Central memory CD4-positive, alpha-beta T cell (primary cell): ENCODE results near the gene MBOAT2.
"Not testable (repeated sequence)": the region's sequence is repeated elsewhere in the genome, so short reads cannot be mapped to it uniquely, and the experiment has no call there.

Source experiments
- DNase-seq: peaks from one replicate; pipeline ENCODE4 v3.0.0; 2022

The MBOAT2 gene

GRCh38 chr2:8939486-8940114 lies 63.9 kb downstream of the MBOAT2 start:
- DNase-seq, result no peak

DNA sequence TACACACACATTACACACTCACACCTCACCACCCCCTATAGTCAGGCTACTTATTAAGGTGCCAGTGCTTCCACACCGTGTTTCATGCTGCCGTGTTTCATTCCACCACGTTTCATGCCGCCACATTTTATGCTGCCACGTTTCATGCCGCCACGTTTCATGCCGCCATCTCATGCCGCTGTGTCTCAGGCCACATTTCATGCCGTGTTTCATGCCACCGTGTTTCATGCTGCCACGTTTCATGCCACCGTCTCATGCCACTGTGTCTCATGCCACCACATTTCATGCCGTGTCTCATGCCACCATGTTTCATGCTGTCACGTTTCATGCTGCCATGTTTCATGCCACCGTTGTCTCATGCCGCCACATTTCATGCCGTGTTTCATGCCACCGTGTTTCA lies 65.1 kb downstream of the MBOAT2 start:
- no peak for DNase-seq

GRCh38 chr2:8935982-8936381 lies 67.5 kb downstream of the MBOAT2 start:
- DNase-seq, result no peak

DNA sequence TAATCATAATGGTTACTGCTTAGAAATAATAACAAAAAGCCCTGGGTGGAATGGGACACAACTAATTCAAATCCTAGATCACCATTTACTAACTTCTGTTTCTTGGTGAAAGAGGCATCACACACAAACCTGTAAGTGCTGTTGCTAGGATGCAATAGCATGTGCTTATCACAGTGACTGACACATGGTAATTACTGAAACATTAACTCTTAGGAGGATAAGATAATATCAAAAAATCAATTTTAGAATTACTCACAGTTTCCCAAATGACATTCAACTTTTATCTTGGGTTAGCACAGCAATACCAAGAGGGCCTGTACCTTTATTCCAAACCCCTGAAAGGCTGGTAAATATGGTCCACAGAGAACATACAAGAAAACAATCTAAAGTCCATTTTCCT lies 69.1 kb downstream of the MBOAT2 start:
- DNase-seq, result no peak

DNA sequence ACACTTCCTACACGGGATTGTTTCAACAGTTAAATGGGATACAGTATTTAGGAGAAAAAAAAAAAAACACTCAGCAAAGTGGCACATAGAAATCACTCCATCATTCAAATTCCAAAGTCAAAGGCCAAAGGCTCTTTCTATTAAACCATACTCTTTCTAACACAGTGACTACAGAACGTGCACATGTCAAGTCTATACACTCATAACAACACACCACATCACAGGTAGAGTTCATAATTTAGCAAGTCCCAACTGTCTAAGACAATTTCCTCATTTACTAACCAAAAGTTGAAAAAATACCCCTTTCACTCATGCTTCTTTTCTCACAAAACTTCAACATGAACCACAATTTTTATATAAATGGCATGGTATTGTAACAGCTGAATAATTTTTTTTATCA lies 70.8 kb downstream of the MBOAT2 start:
- DNase-seq, result no peak

DNA sequence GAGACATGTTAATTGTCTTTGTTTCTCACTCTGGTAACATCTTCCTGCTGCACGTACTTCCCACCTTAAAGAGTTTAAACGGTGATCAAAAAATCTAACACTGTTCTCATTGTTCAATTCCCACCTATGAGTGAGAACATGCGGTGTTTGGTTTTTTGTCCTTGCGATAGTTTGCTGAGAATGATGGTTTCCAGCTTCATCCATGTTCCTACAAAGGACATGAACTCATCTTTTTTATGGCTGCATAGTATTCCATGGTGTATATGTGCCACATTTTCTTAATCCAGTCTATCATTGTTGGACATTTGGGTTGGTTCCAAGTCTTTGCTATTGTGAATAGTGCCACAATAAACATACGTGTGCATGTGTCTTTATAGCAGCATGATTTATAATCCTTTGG lies 73.3 kb downstream of the MBOAT2 start:
- DNase-seq, result not testable (repeated sequence)

DNA sequence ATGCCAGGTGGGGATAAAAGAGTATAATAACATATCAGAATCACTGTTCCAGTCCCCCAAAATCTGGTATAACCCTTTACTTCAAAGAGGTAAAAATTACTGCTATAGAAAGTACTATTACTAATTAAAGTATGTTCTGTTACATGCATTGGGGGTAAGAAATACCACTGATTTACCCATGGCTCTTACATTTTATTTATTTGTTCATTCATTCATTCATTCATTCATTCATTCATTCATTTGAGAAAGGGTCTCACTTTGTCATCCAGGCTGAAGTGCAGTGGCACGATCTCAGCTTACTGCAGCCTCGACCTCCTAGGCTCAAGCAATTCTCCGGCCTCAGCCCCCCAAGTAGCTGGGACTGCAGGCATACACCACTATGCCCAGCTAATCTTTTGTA lies 74.4 kb downstream of the MBOAT2 start:
- no peak for DNase-seq

- no peak for DNase-seq
These were observed 75.7 kb downstream of the MBOAT2 start for GRCh38 chr2:8927510-8928455.

DNA sequence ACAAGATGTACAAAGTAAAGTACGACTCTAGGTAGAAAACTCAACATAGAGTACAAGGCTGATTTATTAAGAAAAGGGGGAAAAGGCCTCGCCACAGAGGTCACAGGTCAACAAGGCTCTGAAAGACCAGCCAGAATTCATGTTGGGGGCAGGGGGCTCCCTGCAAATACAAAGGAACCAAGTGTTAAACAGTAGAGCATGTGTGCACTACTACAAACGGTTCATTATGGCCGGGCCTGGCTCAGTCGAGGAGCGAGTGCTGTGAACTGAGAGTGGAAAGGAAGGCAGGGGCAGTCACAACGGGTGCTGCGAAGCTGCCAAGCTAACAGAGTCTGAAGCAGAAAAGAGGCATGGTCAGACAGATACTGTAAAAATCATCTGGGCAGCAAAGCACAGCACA lies 77.1 kb downstream of the MBOAT2 start:
- DNase-seq, result no peak

DNA sequence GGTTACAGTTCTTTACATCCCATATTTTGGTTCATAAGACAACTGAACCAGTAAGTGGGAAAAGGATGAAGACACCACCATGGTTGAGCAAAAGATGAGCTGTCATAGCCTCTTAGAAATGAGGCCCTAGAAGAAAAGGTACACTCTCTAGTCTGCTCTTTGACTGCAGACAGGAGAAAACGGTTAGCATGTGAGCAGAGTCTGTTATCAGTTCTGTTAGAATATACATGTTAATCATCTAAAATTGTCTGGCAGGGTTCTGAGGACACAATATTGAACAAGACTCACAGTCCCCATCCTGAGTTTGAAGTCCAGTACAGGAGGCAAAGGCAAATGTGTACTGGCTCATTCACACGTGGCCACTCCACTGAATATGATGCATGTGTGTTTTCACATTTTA lies 78.1 kb downstream of the MBOAT2 start:
- no peak for DNase-seq

DNA sequence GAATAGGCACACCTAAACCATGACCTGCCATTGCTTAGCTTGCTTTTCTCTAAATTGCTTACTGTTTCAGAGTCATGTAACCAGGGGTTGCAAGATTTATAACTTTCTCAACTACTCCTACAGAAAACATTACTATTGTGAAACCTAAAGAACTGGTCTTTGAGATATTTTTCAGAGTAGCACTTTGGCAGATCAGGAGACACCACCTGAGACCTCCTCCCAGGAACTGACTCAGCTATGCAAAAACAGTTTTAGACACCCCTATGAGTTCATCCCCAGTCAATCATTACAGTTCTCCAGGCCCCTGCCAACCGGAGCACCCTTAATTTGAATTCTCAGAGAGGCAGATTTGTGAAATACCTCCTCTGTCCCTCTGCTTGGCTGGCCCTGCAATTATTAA lies 80.3 kb downstream of the MBOAT2 start:
- no peak for DNase-seq

DNA sequence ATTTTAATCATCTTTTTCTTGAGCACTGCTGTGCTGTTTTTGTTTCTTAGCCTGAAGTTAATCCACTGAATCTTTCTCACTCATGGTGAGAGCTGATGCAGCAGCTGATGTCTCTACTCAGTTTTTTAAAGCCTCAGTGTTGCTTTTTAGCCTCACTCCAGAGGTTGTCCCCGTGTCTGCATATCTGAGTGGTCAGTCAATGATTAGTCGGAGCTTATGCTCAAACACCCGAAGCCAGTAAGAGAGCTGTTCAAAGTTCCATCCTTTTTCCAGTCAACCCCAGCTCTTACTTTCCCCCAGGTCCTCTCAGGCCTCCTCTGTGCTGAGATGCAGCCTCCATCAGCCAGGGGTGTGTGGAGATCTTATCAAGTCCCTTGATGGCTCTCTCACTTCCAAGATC lies 81.1 kb downstream of the MBOAT2 start:
- DNase-seq, result no peak

- DNase-seq, result no peak
These were observed 85.1 kb downstream of the MBOAT2 start for GRCh38 chr2:8918412-8918811.

DNA sequence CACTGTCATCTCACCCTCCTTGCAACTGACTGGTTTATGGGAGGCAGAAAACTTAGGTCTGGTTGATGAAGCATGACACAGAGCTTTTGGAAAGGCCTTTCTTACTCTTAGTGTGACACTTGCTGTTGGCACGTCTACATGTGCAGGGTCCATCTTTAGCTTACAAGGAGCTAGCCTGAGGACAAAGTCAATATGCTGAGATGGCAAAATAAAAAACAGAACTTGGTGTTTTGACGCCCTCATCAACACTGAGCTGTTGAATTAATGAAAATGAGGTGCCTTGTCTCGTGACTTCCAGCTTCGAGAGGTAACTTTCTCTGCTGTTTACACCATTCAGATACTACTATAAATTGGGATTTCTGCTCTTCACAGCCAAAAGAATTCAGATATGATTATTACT lies 87.5 kb downstream of the MBOAT2 start:
- DNase-seq, result no peak

- DNase-seq, result not testable (repeated sequence)
These were observed 89.7 kb downstream of the MBOAT2 start for GRCh38 chr2:8913767-8914166.

DNA sequence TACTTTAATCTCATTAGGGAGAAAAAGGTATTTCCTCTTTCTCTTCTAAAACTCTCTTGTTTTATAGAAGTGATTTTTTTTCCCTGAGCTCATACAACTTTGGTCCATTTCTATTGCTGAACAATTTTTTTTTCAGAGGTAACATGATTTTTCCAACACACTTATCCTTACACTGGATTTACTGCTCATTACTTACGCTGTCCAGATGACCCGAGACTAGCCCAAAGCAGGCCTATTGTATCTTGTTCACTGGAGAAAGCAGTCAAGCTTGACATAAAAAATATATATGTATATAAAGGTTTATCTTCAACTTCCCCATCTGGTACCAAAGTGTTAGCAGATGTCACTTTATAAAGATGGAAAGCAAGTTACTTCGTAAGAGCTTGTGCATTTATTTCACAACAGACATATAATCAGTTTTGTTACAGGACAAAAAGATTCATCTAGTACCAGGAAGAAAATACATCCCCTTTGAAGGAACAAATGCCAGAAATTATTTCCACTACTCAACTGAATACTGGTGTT lies 95.7 kb downstream of the MBOAT2 start:
- no peak for DNase-seq

DNA sequence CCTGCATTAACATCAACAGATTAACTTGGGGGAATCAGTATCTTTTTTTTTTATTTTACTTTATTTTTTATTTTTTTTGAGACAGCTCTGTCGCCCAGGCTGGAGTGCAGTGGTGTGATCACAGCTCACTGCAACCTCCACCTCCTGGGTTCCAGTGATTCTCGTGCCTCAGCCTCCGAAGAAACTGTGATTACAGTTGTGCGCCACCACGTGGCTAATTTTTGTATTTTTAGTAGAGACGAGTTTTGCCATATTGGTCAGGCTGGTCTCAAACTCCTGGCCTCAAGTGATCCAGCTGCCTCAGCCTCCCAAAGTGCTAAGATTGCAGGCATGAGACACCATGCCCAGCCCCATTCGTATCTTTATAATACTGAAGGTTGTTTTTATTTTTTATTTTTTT lies 99.6 kb downstream of the MBOAT2 start:
- not testable (repeated sequence) for DNase-seq

DNA sequence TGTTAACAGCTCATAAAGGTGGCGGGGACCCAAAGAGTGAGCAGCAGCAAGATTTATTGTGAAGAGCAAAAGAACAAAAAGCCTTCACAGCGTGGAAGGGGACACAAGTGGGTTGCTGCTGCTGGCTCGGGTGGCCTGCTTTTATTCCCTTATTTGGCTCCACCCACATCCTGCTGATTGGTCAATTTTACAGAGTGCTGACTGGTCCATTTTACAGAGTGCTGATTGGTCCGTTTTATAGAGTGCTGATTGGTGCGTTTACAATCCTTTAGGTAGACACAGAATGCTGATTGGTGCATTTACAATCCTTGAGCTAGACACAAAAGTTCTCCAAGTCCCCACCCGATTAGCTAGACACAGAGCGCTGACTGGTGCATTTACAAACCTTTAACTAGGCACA lies 100.7 kb downstream of the MBOAT2 start:
- not testable (repeated sequence) for DNase-seq

GRCh38 chr2:8897206-8897605 lies 106.3 kb downstream of the MBOAT2 start:
- DNase-seq, result not testable (repeated sequence)

GRCh38 chr2:8896671-8897070 lies 106.8 kb downstream of the MBOAT2 start:
- not testable (repeated sequence) for DNase-seq

GRCh38 chr2:8895087-8895912 lies 108.2 kb downstream of the MBOAT2 start:
- DNase-seq, result not testable (repeated sequence)

DNA sequence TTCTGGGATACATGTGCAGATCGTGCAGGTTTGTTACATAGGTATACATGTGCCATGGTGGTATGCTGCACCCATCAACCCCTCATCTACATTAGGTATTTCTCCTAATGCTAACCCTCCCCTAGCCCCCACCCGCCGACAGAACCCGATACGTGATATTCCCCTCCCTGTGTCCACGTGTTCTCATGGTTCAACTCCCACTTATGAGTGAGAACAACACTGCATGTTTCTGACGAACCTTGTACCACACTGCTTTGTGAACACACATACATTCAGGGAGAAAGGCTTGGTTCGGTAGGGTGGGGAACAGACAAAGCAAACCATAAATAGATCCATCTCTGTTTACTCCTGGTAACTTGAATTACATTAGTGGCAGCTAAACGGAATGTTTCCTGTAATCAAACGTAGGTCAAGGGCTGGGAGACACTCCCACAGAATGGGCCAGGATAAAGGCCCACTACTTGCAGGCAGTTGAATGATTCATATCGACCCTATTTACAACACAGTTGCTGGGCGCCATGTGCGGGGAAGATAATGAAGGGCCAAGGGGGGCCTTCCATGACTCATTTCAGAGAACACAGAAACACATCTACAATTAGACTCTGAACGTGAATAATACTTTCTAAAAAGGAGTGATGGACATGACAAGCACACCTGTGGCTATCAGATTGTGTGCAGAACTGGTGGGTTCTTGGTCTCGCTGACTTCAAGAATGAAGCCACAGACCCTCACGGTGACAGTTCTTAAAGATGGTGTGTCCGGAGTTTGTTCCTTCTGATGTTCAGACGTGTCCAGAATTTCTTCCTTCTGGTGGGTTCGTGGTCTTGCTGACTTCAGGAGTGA lies 109.3 kb downstream of the MBOAT2 start:
- no peak for DNase-seq
